DMS 273 (cell line): ENCODE data around the gene RFPL1.
"Not testable (repeated sequence)": the region's sequence is repeated elsewhere in the genome, so short reads cannot be mapped to it uniquely, and the experiment has no call there.

Experiments
- DNase-seq: peaks from one replicate; lab custom pipeline; 2025; ENCODE audit not compliant: unreplicated experiment; lab: John Stamatoyannopoulos, UW

The RFPL1 gene

GRCh38 chr22:29477723-29478318 is 39.4 kb downstream of the RFPL1 start:
- peak; percentile 55 for DNase-seq

- peak; percentile 48 for DNase-seq
These were observed 40.2 kb downstream of the RFPL1 start for GRCh38 chr22:29478326-29479276.

GRCh38 chr22:29479417-29480261 is 41.3 kb downstream of the RFPL1 start, which contains the start of gene NEFH:
Gene NEFH, plus strand, starts transcription at chr22:29480218. Its CDS starts 45 bp downstream, at chr22:29480263.
- peak; percentile 75 for DNase-seq

GRCh38 chr22:29480262-29480511 is 41.8 kb downstream of the RFPL1 start:
- DNase-seq = no peak

GRCh38 chr22:29480512-29481264 is 42.3 kb downstream of the RFPL1 start:
- peak; percentile 57 for DNase-seq

- no peak for DNase-seq
These were observed 43.0 kb downstream of the RFPL1 start for GRCh38 chr22:29481265-29482000.

- DNase-seq = no peak
These were observed 43.9 kb downstream of the RFPL1 start for GRCh38 chr22:29482253-29482652.

GRCh38 chr22:29482726-29483125 is 44.3 kb downstream of the RFPL1 start:
- no peak for DNase-seq

GRCh38 chr22:29483254-29483653 is 44.9 kb downstream of the RFPL1 start:
- DNase-seq = no peak

- DNase-seq = no peak
These were observed 46.3 kb downstream of the RFPL1 start for GRCh38 chr22:29484642-29485041.

GRCh38 chr22:29485448-29485847 is 47.1 kb downstream of the RFPL1 start:
- DNase-seq = no peak

- DNase-seq = no peak
These were observed 49.1 kb downstream of the RFPL1 start for GRCh38 chr22:29487426-29487986.

- DNase-seq = not testable (repeated sequence)
These were observed 50.9 kb downstream of the RFPL1 start for GRCh38 chr22:29489127-29489780.

GRCh38 chr22:29491012-29491411 is 52.6 kb downstream of the RFPL1 start:
- DNase-seq = no peak
